Measurements from ENCODE around the gene ATP6V0E1.

- TF ChIP-seq, protein P1, sequence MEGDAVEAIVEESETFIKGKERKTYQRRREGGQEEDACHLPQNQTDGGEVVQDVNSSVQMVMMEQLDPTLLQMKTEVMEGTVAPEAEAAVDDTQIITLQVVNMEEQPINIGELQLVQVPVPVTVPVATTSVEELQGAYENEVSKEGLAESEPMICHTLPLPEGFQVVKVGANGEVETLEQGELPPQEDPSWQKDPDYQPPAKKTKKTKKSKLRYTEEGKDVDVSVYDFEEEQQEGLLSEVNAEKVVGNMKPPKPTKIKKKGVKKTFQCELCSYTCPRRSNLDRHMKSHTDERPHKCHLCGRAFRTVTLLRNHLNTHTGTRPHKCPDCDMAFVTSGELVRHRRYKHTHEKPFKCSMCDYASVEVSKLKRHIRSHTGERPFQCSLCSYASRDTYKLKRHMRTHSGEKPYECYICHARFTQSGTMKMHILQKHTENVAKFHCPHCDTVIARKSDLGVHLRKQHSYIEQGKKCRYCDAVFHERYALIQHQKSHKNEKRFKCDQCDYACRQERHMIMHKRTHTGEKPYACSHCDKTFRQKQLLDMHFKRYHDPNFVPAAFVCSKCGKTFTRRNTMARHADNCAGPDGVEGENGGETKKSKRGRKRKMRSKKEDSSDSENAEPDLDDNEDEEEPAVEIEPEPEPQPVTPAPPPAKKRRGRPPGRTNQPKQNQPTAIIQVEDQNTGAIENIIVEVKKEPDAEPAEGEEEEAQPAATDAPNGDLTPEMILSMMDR (IDR thresholded peaks at IDR 0.05) = no peak
- no peak for TF ChIP-seq POLR2A (IDR thresholded peaks at IDR 0.05)
Measured at GRCh38 chr5:173014671-173015070, 31.1 kb downstream of the ATP6V0E1 start.
